Upper lobe of left lung (tissue), 6 donors: Measurements from ENCODE around the gene N4BP2L2. TPM values are rescaled to one million over a fixed set of nuclear protein-coding genes. Genes with fewer than 3 reads are reported as not detected.

ENCODE experiments used
- ATAC-seq, 2 donors: fragments of 200-7000 bp; cut with Tn5 transposase; one replicate each; pipeline ENCODE4 v1.9.1; 2022; ENCODE audit warnings: mild to moderate bottlenecking in 2 of 2, moderate library complexity in 2 of 2; ENCODE audit not compliant: low FRiP score in 2 of 2
- DNase-seq, 2 donors: peaks; one replicate each; pipeline ENCODE4 v3.0.0-alpha.2; 2019 to 2020
- H3K27ac ChIP-seq, 4 donors: fragments of 200-600 bp; sonication (generic); one replicate each; pipeline ENCODE4 v1.5.1; 2016 to 2019
- H3K27me3 ChIP-seq, 4 donors: fragments of 200-600 bp; sonication (generic); one replicate each; pipeline ENCODE4 v1.5.1; 2017 to 2019
- H3K36me3 ChIP-seq, 4 donors: fragments of 200-600 bp; sonication (generic); one replicate each; pipeline ENCODE4 v1.5.1; 2016 to 2019
- H3K4me1 ChIP-seq, 4 donors: fragments of 200-600 bp; sonication (generic); one replicate each; pipeline ENCODE4 v1.5.1; 2018 to 2019
- H3K4me3 ChIP-seq, 4 donors: fragments of 200-600 bp; sonication (generic); one replicate each; pipeline ENCODE4 v1.5.1; 2017 to 2019; ENCODE audit warnings: mild to moderate bottlenecking in 2 of 4, moderate library complexity in 1 of 4
- H3K9me3 ChIP-seq, 4 donors: fragments of 200-600 bp; sonication (generic); one replicate each; pipeline ENCODE4 v1.5.1; 2018 to 2019
- CTCF ChIP-seq, 6 experiments: fragments of 450-650 bp in 4 of 6; fragments of 200-600 bp in 2 of 6; sonication (generic) in 2 of 6; IDR thresholded peaks; one replicate each; pipeline ENCODE4 v1.5.1; 2016 to 2019; ENCODE audit warnings: antibody characterized with exemption in 6 of 6
- EP300 ChIP-seq, 4 donors: sonication (generic); formaldehyde crosslinking; IDR thresholded peaks; one replicate each; pipeline ENCODE4 v1.5.1; 2017; ENCODE audit warnings: antibody characterized with exemption in 4 of 4, control low read depth in 2 of 4
- POLR2A ChIP-seq, 4 donors: fragments of 450-650 bp; IDR thresholded peaks; one replicate each; pipeline ENCODE4 v1.5.1; 2016 to 2017; ENCODE audit warnings: antibody characterized with exemption in 4 of 4, mild to moderate bottlenecking in 2 of 4
- POLR2AphosphoS5 ChIP-seq, 2 donors: sonication (generic); formaldehyde crosslinking; IDR thresholded peaks; one replicate each; pipeline ENCODE4 v1.5.1; 2017; ENCODE audit warnings: antibody characterized with exemption in 2 of 2
- WGBS, 2 donors: methylation state at CpG; one replicate each; pipeline ENCODE4 v1.1.5; 2017 to 2018; 5-methylcytosine and 5-hydroxymethylcytosine counted together
- total RNA-seq, 6 donors: library from RNA; depleted of rRNA in 4 of 6; stranded (reverse); fragments of >200 nt in 4 of 6; gene quantifications; one replicate each; pipeline versions ENCODE4 v1.1.0 to v1.2.1, GENCODE V29; 2016 to 2021
- donor health status: DM: no; HTN: no; CAD: no; lungs with moderate emphysema.
- donor health status: DM: no; HTN: yes; CAD: no; lungs with severe emphysema.

Gene N4BP2L2
- total RNA-seq, 6 donors from 2014 or later, result 93.7 to 583 (median 146) TPM

GRCh38 chr13:32511482-32511881, 27.1 kb downstream of the N4BP2L2 start:
- Histone ChIP-seq H3K4me1 (no peaks in the 10 kb centered on the region), H3K27ac (no peak overlapping the region), H3K4me3 (no peak overlapping the region), H3K36me3 (peaks cover 3 to 64% (median 18%) of the 10 kb centered on the region in 4 donors), H3K9me3 (no peaks in the 10 kb centered on the region), H3K27me3 (no peaks in the 10 kb centered on the region)
- no peak for DNase-seq
- ATAC-seq, result no peak
- no peak for TF ChIP-seq CTCF (IDR thresholded peaks at IDR 0.05)
- no peak for TF ChIP-seq POLR2AphosphoS5 (IDR thresholded peaks at IDR 0.05)
- TF ChIP-seq POLR2A (IDR thresholded peaks at IDR 0.05), result no peak
- TF ChIP-seq EP300 (IDR thresholded peaks at IDR 0.05), result no peak
- 76 to 82% methylated on average over 4 of the region's 4 CpGs for WGBS, 2 donors

GRCh38 chr13:32504876-32505275, 33.7 kb downstream of the N4BP2L2 start:
- 93 to 96% methylated on average over 2 of the region's 2 CpGs for WGBS, 2 donors
- Histone ChIP-seq H3K27me3 (no peaks in the 10 kb centered on the region), H3K4me1 (no peaks in the 10 kb centered on the region), H3K27ac (no peak overlapping the region), H3K4me3 (no peak overlapping the region), H3K9me3 (no peaks in the 10 kb centered on the region), H3K36me3 (peaks cover 0 to 34% (median 8%) of the 10 kb centered on the region in 4 donors)
- ATAC-seq, result no peak
- DNase-seq, result no peak
- no peak for TF ChIP-seq EP300 (IDR thresholded peaks at IDR 0.05)
- no peak for TF ChIP-seq CTCF (IDR thresholded peaks at IDR 0.05)
- no peak for TF ChIP-seq POLR2A (IDR thresholded peaks at IDR 0.05)
- no peak for TF ChIP-seq POLR2AphosphoS5 (IDR thresholded peaks at IDR 0.05)

GRCh38 chr13:32504263-32504662, 34.3 kb downstream of the N4BP2L2 start:
- H3K4me3 ChIP-seq, result no peak overlapping the region
- H3K9me3 ChIP-seq, result no peaks in the 10 kb centered on the region
- H3K27me3 ChIP-seq, result no peaks in the 10 kb centered on the region
- no peak overlapping the region for H3K27ac ChIP-seq
- H3K36me3 ChIP-seq, result peaks cover 0 to 31% (median 8%) of the 10 kb centered on the region in 4 donors
- no peak for TF ChIP-seq CTCF (IDR thresholded peaks at IDR 0.05)
- TF ChIP-seq POLR2AphosphoS5 (IDR thresholded peaks at IDR 0.05), result no peak
- no peak for TF ChIP-seq POLR2A (IDR thresholded peaks at IDR 0.05)
- no peak for TF ChIP-seq EP300 (IDR thresholded peaks at IDR 0.05)
- 64 to 74% methylated on average over 1 of the region's 1 CpG for WGBS, 2 donors
- DNase-seq (no peak), ATAC-seq (no peak)
- H3K4me1 ChIP-seq, result no peaks in the 10 kb centered on the region

- ATAC-seq (no peak), DNase-seq (no peak)
- Histone ChIP-seq H3K27me3 (no peaks in the 10 kb centered on the region), H3K4me1 (no peaks in the 10 kb centered on the region), H3K4me3 (no peak overlapping the region), H3K36me3 (peaks cover 0 to 26% (median 4%) of the 10 kb centered on the region in 4 donors), H3K27ac (no peak overlapping the region), H3K9me3 (no peaks in the 10 kb centered on the region)
- TF ChIP-seq POLR2AphosphoS5 (IDR thresholded peaks at IDR 0.05) (no peak), POLR2A (IDR thresholded peaks at IDR 0.05) (no peak), CTCF (IDR thresholded peaks at IDR 0.05) (no peak), EP300 (IDR thresholded peaks at IDR 0.05) (no peak)
- WGBS, 2 donors, result 89 to 99% methylated on average over 5 of the region's 5 CpGs
Observed at GRCh38 chr13:32503727-32504126, 34.9 kb downstream of the N4BP2L2 start.

- DNase-seq (no peak), ATAC-seq (no peak)
- no peaks in the 10 kb centered on the region for H3K9me3 ChIP-seq
- WGBS, 2 donors, result 94% methylated on average over 6 of the region's 6 CpGs
- no peaks in the 10 kb centered on the region for H3K27me3 ChIP-seq
- H3K4me3 ChIP-seq, result no peak overlapping the region
- no peak overlapping the region for H3K27ac ChIP-seq
- no peak for TF ChIP-seq POLR2AphosphoS5 (IDR thresholded peaks at IDR 0.05)
- TF ChIP-seq CTCF (IDR thresholded peaks at IDR 0.05), result no peak
- TF ChIP-seq EP300 (IDR thresholded peaks at IDR 0.05), result no peak
- TF ChIP-seq POLR2A (IDR thresholded peaks at IDR 0.05), result no peak
- H3K4me1 ChIP-seq, result peaks cover 0 to 12% (median 2%) of the 10 kb centered on the region in 4 donors
- peaks cover 0 to 9% (median 0%) of the 10 kb centered on the region in 4 donors for H3K36me3 ChIP-seq
Observed at GRCh38 chr13:32501064-32501463, 37.5 kb downstream of the N4BP2L2 start.
